Glutamatergic neuron (in vitro differentiated cells): ENCODE data around the gene TLK2. TPM values are rescaled to one million over a fixed set of nuclear protein-coding genes. Genes with fewer than 3 reads are reported as not detected.

Source experiments
- DNase-seq: peaks from one replicate; pipeline ENCODE4 v3.0.0; 2022
- H3K27ac Mint-ChIP-seq: one replicate; pipeline ENCODE4 v1.8.0; 2020; ENCODE audit warnings: mild to moderate bottlenecking, mixed read lengths, inconsistent platforms; ENCODE audit not compliant: unreplicated experiment
- H3K27me3 Mint-ChIP-seq: one replicate; pipeline ENCODE4 v1.8.0; 2020; ENCODE audit warnings: mild to moderate bottlenecking, moderate library complexity, mixed read lengths, inconsistent platforms; ENCODE audit not compliant: unreplicated experiment
- H3K36me3 Mint-ChIP-seq: one replicate; pipeline ENCODE4 v1.8.0; 2020; ENCODE audit warnings: mild to moderate bottlenecking, mixed read lengths, inconsistent platforms; ENCODE audit not compliant: unreplicated experiment
- H3K4me1 Mint-ChIP-seq: one replicate; pipeline ENCODE4 v1.8.0; 2020; ENCODE audit warnings: mild to moderate bottlenecking, low read depth, mixed read lengths, inconsistent platforms; ENCODE audit not compliant: unreplicated experiment
- H3K4me3 Mint-ChIP-seq: one replicate; pipeline ENCODE4 v1.8.0; 2020; ENCODE audit warnings: mild to moderate bottlenecking, mixed read lengths, inconsistent platforms; ENCODE audit not compliant: unreplicated experiment
- H3K9me3 Mint-ChIP-seq: one replicate; pipeline ENCODE4 v1.8.0; 2020; ENCODE audit warnings: mild to moderate bottlenecking, moderate library complexity, mixed read lengths, inconsistent platforms; ENCODE audit not compliant: unreplicated experiment
- CTCF ChIP-seq: fragments of 200-600 bp; sonication (generic); IDR thresholded peaks from one replicate; pipeline ENCODE4 v1.5.0; 2021; ENCODE audit not compliant: partially characterized antibody, unreplicated experiment
- total RNA-seq: library from RNA; stranded (reverse); fragmentation: NEBNext Ultra II Directional; extraction: Animal tissue kit (Norgen Biotek cat#: 25700); gene quantifications from one replicate; pipeline ENCODE4 v1.2.1, GENCODE V29; 2021; ENCODE audit not compliant: unreplicated experiment

Gene TLK2
- total RNA-seq, 1 donor from 2014 or later: 61.5 TPM

- Mint-ChIP-seq H3K27ac (no peak overlapping the region), H3K36me3 (no peaks in the 10 kb centered on the region), H3K27me3 (peaks cover 5% of the 10 kb centered on the region), H3K9me3 (peaks cover 6% of the 10 kb centered on the region), H3K4me1 (peaks cover 27% of the 10 kb centered on the region), H3K4me3 (no peak overlapping the region)
- DNase-seq: no peak
- TF ChIP-seq CTCF: no peak
Measured at GRCh38 chr17:62648956-62649294, 170.3 kb downstream of the TLK2 start.

GRCh38 chr17:62649570-62649969 is 170.9 kb downstream of the TLK2 start:
- TF ChIP-seq CTCF: no peak
- peaks cover 8% of the 10 kb centered on the region for H3K9me3 Mint-ChIP-seq
- H3K4me3 Mint-ChIP-seq: no peak overlapping the region

GRCh38 chr17:62650587-62650986 is 172.0 kb downstream of the TLK2 start:
- H3K9me3 Mint-ChIP-seq: peaks cover 8% of the 10 kb centered on the region
- H3K4me1 Mint-ChIP-seq: peaks cover 24% of the 10 kb centered on the region
- TF ChIP-seq CTCF: no peak
- H3K4me3 Mint-ChIP-seq: no peak overlapping the region
- H3K36me3 Mint-ChIP-seq: no peaks in the 10 kb centered on the region
- H3K27me3 Mint-ChIP-seq: peaks cover 7% of the 10 kb centered on the region
- DNase-seq: no peak
- peak overlapping the region; percentile 22 for H3K27ac Mint-ChIP-seq

More at GRCh38 chr17:62649570-62649969, 170.9 kb downstream of the TLK2 start:
- Mint-ChIP-seq H3K27me3 (peaks cover 7% of the 10 kb centered on the region), H3K4me1 (peaks cover 27% of the 10 kb centered on the region), H3K36me3 (no peaks in the 10 kb centered on the region), H3K27ac (no peak overlapping the region)
- DNase-seq: no peak

GRCh38 chr17:62652251-62653001 is 173.8 kb downstream of the TLK2 start:
- H3K27me3 Mint-ChIP-seq: peaks cover 7% of the 10 kb centered on the region
- H3K4me3 Mint-ChIP-seq: peak overlapping the region; percentile 80
- no peaks in the 10 kb centered on the region for H3K36me3 Mint-ChIP-seq
- H3K9me3 Mint-ChIP-seq: peaks cover 10% of the 10 kb centered on the region
- peaks cover 24% of the 10 kb centered on the region for H3K4me1 Mint-ChIP-seq
- TF ChIP-seq CTCF: no peak
- H3K27ac Mint-ChIP-seq: peak overlapping the region; percentile 80
- DNase-seq: no peak

GRCh38 chr17:62653002-62653825 is 174.6 kb downstream of the TLK2 start:
- DNase-seq: peak; percentile 74
- peaks cover 12% of the 10 kb centered on the region for H3K9me3 Mint-ChIP-seq
- TF ChIP-seq CTCF: no peak
- H3K27ac Mint-ChIP-seq: peak overlapping the region; percentile 80
- peaks cover 28% of the 10 kb centered on the region for H3K4me1 Mint-ChIP-seq
- peaks cover 7% of the 10 kb centered on the region for H3K27me3 Mint-ChIP-seq
- H3K36me3 Mint-ChIP-seq: no peaks in the 10 kb centered on the region
- peak overlapping the region; percentile 78 for H3K4me3 Mint-ChIP-seq
